ENCODE data around the gene MTCL1.
A peak's percentile ranks its signal among the peaks of the same experiment; 100 is the strongest.

The MTCL1 gene

DNA sequence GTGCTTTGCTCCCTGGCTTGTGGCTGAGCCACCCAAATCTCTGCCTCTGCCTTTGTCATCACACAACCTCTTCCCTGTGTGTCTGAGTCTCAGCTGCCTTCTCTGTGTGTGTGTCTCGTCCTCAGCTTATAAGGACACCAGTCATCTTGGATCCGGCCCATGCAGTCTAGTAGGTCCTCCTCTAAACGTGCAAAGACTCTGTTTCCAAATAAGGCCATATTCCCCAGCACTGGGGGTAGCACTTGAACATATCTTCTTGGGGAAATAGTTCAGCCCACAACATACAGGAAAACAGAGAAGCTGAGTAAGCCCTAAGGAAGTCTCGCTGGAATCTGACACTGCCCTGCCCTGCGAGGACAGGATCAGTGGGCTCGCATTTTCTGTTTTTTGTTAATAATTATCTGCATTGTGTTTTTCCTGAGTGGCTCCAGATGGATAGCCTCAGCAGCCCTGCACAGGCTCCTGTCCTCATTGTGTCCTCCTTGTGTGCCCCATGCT, 42.1 kb downstream of the MTCL1 start:
- Histone ChIP-seq H4K91ac (ENCODE audit: low read depth, low read length) (peak overlapping the region; percentile 78), H3K4me1 (ENCODE audit: control insufficient read depth in 1 of 2, insufficient read depth in 2 of 2, low read length in 2 of 2) (peaks cover 7 to 15% of the 10 kb centered on the region in 2 experiments), H3K4me3 (ENCODE audit: low read depth, low read length) (no peak overlapping the region), H3K18ac (ENCODE audit: low read length) (no peak overlapping the region), H3K27ac (ENCODE audit: low read depth, low read length) (peak overlapping the region; percentile 25), H3K79me1 (ENCODE audit: low read length) (peaks cover 4% of the 10 kb centered on the region), H2BK120ac (ENCODE audit: insufficient read depth, low read length, poor library complexity) (peak overlapping the region; percentile 74), H4K12ac (ENCODE audit: low read depth, low read length) (no peak overlapping the region), H3K4me2 (ENCODE audit: low read length) (no peak overlapping the region), H2AK5ac (ENCODE audit: low read length) (peak overlapping the region; percentile 87), H3K9me3 (ENCODE audit: insufficient read depth, low read depth, low read length) (no peaks in the 10 kb centered on the region), H2AFZ (ENCODE audit: insufficient read depth, low read length, poor library complexity) (no peak overlapping the region), H3K23ac (ENCODE audit: low read length) (no peak overlapping the region), H2BK5ac (ENCODE audit: low read depth, low read length, poor library complexity) (peak overlapping the region; percentile 18), H4K8ac (ENCODE audit: low read depth, low read length) (peak overlapping the region; percentile 71), H3K14ac (ENCODE audit: low read length) (peak overlapping the region; percentile 78), H3K9ac (ENCODE audit: low read length) (no peak overlapping the region), H3K4ac (ENCODE audit: low read depth, low read length) (peak overlapping the region; percentile 44), H3K36me3 (ENCODE audit: control insufficient read depth in 1 of 2, insufficient read depth in 2 of 2, low read length in 2 of 2) (no peaks in the 10 kb centered on the region), H3K79me2 (ENCODE audit: control insufficient read depth, insufficient read depth, low read length, poor library complexity) (peaks cover 2% of the 10 kb centered on the region), H2BK12ac (ENCODE audit: low read length) (no peak overlapping the region), H3K27me3 (ENCODE audit: insufficient read depth, low read length) (no peaks in the 10 kb centered on the region)
- WGBS (ENCODE audit: extremely low coverage, insufficient coverage, insufficient read length) = no CpG with 5 or more reads among the region's 6 CpGs
- peak in 1 of 2 donors; percentile 47 for DNase-seq

DNA sequence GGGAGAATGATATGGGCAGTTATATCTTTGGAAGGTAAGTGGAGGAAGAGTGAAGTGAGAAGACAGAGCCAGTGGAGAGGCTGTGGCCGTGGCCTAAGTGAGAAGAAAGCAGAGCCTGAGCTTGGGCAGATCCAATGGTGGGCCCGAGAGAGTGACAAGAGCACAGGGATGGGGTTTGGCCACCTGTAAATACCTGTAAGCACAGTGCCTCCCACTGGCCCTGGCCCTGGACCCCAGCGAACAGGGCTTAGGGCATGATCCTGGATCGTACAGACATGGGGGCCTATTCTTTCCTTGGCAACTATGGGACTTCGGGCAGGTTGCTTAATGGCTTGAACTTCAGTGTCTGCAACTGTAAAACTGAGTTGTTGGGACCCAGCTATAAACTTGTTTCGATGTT, 44.1 kb downstream of the MTCL1 start:
- H3K23ac ChIP-seq (ENCODE audit: low read length) = no peak overlapping the region
- no peak overlapping the region for H2AFZ ChIP-seq (ENCODE audit: insufficient read depth, low read length, poor library complexity)
- no peak overlapping the region for H3K4me2 ChIP-seq (ENCODE audit: low read length)
- H3K79me2 ChIP-seq (ENCODE audit: control insufficient read depth, insufficient read depth, low read length, poor library complexity) = peaks cover 2% of the 10 kb centered on the region
- peaks cover 0 to 2% of the 10 kb centered on the region in 2 experiments for H3K36me3 ChIP-seq (ENCODE audit: control insufficient read depth in 1 of 2, insufficient read depth in 2 of 2, low read length in 2 of 2)
- H3K27me3 ChIP-seq (ENCODE audit: insufficient read depth, low read length) = no peaks in the 10 kb centered on the region
- H3K27ac ChIP-seq (ENCODE audit: low read depth, low read length) = no peak overlapping the region
- peaks cover 7 to 15% of the 10 kb centered on the region in 2 experiments for H3K4me1 ChIP-seq (ENCODE audit: control insufficient read depth in 1 of 2, insufficient read depth in 2 of 2, low read length in 2 of 2)
- H3K9ac ChIP-seq (ENCODE audit: low read length) = no peak overlapping the region
- H2BK5ac ChIP-seq (ENCODE audit: low read depth, low read length, poor library complexity) = no peak overlapping the region
- no peak overlapping the region for H3K14ac ChIP-seq (ENCODE audit: low read length)
- no peak overlapping the region for H2AK5ac ChIP-seq (ENCODE audit: low read length)
- no peak for DNase-seq
- no peak overlapping the region for H3K4ac ChIP-seq (ENCODE audit: low read depth, low read length)
- no peak overlapping the region for H3K4me3 ChIP-seq (ENCODE audit: low read depth, low read length)
- no peak overlapping the region for H2BK120ac ChIP-seq (ENCODE audit: insufficient read depth, low read length, poor library complexity)
- H2BK12ac ChIP-seq (ENCODE audit: low read length) = no peak overlapping the region
- H4K91ac ChIP-seq (ENCODE audit: low read depth, low read length) = no peak overlapping the region
- no peak overlapping the region for H3K18ac ChIP-seq (ENCODE audit: low read length)
- H3K79me1 ChIP-seq (ENCODE audit: low read length) = peaks cover 4% of the 10 kb centered on the region
- no peak overlapping the region for H4K12ac ChIP-seq (ENCODE audit: low read depth, low read length)
- H4K8ac ChIP-seq (ENCODE audit: low read depth, low read length) = no peak overlapping the region
- H3K9me3 ChIP-seq (ENCODE audit: insufficient read depth, low read depth, low read length) = no peaks in the 10 kb centered on the region
- WGBS (ENCODE audit: extremely low coverage, insufficient coverage, insufficient read length) = no CpG with 5 or more reads among the region's 6 CpGs

DNA sequence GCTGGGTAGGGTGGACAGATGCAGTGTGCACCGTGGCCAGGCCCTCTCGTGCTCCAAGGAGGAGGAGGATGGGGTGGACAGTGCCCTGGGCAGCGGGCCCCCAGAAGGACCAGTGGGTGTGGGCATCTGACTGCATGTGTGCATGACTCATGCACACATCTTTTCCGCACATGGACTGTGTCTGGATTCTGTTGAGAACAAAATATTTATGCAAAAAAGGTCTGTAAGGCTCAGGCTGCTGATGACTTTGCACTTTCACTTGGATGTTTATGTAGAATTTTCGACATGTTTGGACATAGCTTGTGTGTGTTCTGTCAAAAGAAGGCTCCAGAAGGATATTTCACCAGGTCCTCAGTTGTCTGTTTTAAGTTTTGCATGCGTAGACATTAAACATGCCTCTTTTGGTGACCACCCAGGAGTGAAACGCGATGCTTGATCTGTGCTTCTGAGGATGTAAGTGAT, 45.6 kb downstream of the MTCL1 start:
- no peak overlapping the region for H4K8ac ChIP-seq (ENCODE audit: low read depth, low read length)
- H3K4me2 ChIP-seq (ENCODE audit: low read length) = no peak overlapping the region
- peaks cover 4% of the 10 kb centered on the region for H3K79me1 ChIP-seq (ENCODE audit: low read length)
- no peak overlapping the region for H2AK5ac ChIP-seq (ENCODE audit: low read length)
- no peak overlapping the region for H3K9ac ChIP-seq (ENCODE audit: low read length)
- peaks cover 7 to 15% of the 10 kb centered on the region in 2 experiments for H3K4me1 ChIP-seq (ENCODE audit: control insufficient read depth in 1 of 2, insufficient read depth in 2 of 2, low read length in 2 of 2)
- no peak for DNase-seq
- no peak overlapping the region for H2BK12ac ChIP-seq (ENCODE audit: low read length)
- peaks cover 0 to 2% of the 10 kb centered on the region in 2 experiments for H3K36me3 ChIP-seq (ENCODE audit: control insufficient read depth in 1 of 2, insufficient read depth in 2 of 2, low read length in 2 of 2)
- H4K91ac ChIP-seq (ENCODE audit: low read depth, low read length) = no peak overlapping the region
- no peaks in the 10 kb centered on the region for H3K27me3 ChIP-seq (ENCODE audit: insufficient read depth, low read length)
- no peak overlapping the region for H2BK5ac ChIP-seq (ENCODE audit: low read depth, low read length, poor library complexity)
- H2BK120ac ChIP-seq (ENCODE audit: insufficient read depth, low read length, poor library complexity) = no peak overlapping the region
- no peak overlapping the region for H3K18ac ChIP-seq (ENCODE audit: low read length)
- no CpG with 5 or more reads among the region's 8 CpGs for WGBS (ENCODE audit: extremely low coverage, insufficient coverage, insufficient read length)
- H3K14ac ChIP-seq (ENCODE audit: low read length) = no peak overlapping the region
- no peak overlapping the region for H3K4me3 ChIP-seq (ENCODE audit: low read depth, low read length)
- H3K23ac ChIP-seq (ENCODE audit: low read length) = no peak overlapping the region
- no peaks in the 10 kb centered on the region for H3K9me3 ChIP-seq (ENCODE audit: insufficient read depth, low read depth, low read length)
- no peak overlapping the region for H2AFZ ChIP-seq (ENCODE audit: insufficient read depth, low read length, poor library complexity)
- H3K4ac ChIP-seq (ENCODE audit: low read depth, low read length) = no peak overlapping the region
- H4K12ac ChIP-seq (ENCODE audit: low read depth, low read length) = no peak overlapping the region
- H3K27ac ChIP-seq (ENCODE audit: low read depth, low read length) = no peak overlapping the region
- peaks cover 2% of the 10 kb centered on the region for H3K79me2 ChIP-seq (ENCODE audit: control insufficient read depth, insufficient read depth, low read length, poor library complexity)

DNA sequence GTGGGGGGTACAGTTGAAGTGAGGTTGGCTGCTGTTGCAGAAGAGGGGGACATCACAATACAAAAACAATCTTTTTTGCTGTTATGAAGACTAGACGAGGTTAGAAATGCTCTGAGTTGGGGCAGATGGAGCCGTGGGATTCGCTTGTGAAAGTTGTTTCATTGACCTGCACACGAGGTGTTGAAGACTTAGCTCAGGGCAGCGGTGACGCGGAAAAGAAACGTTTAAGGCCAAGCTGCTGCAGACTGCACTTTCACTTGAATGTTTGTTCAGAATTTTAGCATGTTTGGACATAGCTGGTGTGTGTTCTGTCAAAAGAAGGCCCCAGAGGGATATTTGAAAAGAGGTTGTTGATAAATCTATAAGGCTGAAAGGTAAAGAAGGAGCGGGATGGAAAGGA, 46.3 kb downstream of the MTCL1 start:
- Histone ChIP-seq H3K4ac (ENCODE audit: low read depth, low read length) (no peak overlapping the region), H2AFZ (ENCODE audit: insufficient read depth, low read length, poor library complexity) (no peak overlapping the region), H3K4me2 (ENCODE audit: low read length) (no peak overlapping the region), H3K27ac (ENCODE audit: low read depth, low read length) (no peak overlapping the region), H2BK12ac (ENCODE audit: low read length) (no peak overlapping the region), H3K27me3 (ENCODE audit: insufficient read depth, low read length) (no peaks in the 10 kb centered on the region), H3K9ac (ENCODE audit: low read length) (no peak overlapping the region), H4K12ac (ENCODE audit: low read depth, low read length) (no peak overlapping the region), H3K4me3 (ENCODE audit: low read depth, low read length) (no peak overlapping the region), H3K23ac (ENCODE audit: low read length) (no peak overlapping the region), H3K79me1 (ENCODE audit: low read length) (peaks cover 4% of the 10 kb centered on the region), H2AK5ac (ENCODE audit: low read length) (no peak overlapping the region), H2BK120ac (ENCODE audit: insufficient read depth, low read length, poor library complexity) (no peak overlapping the region), H3K36me3 (ENCODE audit: control insufficient read depth in 1 of 2, insufficient read depth in 2 of 2, low read length in 2 of 2) (peaks cover 0 to 2% of the 10 kb centered on the region in 2 experiments), H3K79me2 (ENCODE audit: control insufficient read depth, insufficient read depth, low read length, poor library complexity) (peaks cover 2% of the 10 kb centered on the region), H3K4me1 (ENCODE audit: control insufficient read depth in 1 of 2, insufficient read depth in 2 of 2, low read length in 2 of 2) (peaks cover 7 to 15% of the 10 kb centered on the region in 2 experiments), H2BK5ac (ENCODE audit: low read depth, low read length, poor library complexity) (no peak overlapping the region), H4K8ac (ENCODE audit: low read depth, low read length) (no peak overlapping the region), H4K91ac (ENCODE audit: low read depth, low read length) (no peak overlapping the region), H3K18ac (ENCODE audit: low read length) (no peak overlapping the region), H3K14ac (ENCODE audit: low read length) (no peak overlapping the region), H3K9me3 (ENCODE audit: insufficient read depth, low read depth, low read length) (no peaks in the 10 kb centered on the region)
- DNase-seq = no peak
- WGBS (ENCODE audit: extremely low coverage, insufficient coverage, insufficient read length) = no CpG with 5 or more reads among the region's 9 CpGs

All from trophoblast cell (in vitro differentiated cells and primary cell).